WTC11 (cell line): ENCODE results near the gene JAGN1. TPM values are rescaled to one million over a fixed set of nuclear protein-coding genes. Genes with fewer than 3 reads are reported as not detected.

Source experiments
- ATAC-seq: fragments of 200-7000 bp; cut with Tn5 transposase; 2 replicates; pipeline ENCODE4 v1.10.0; 2021; ENCODE audit warnings: mild to moderate bottlenecking, moderate library complexity
- CTCF ChIA-PET: fragments of 300-600 bp; sonication (Branson Sonifier 250); formaldehyde crosslinking; loops from one replicate; lab custom pipeline; 2021; ENCODE audit warnings: antibody characterized with exemption; lab: Charles Lee
- POLR2A ChIA-PET: fragments of 350-600 bp; sonication (Branson Sonifier 250); formaldehyde crosslinking; loops from one replicate; lab custom pipeline; 2021; ENCODE audit warnings: antibody characterized with exemption; lab: Charles Lee
- DNase-seq: peaks from one replicate; pipeline ENCODE4 v3.0.0; 2021; ENCODE audit warnings: low spot score
- H3K27ac Mint-ChIP-seq: 2 replicates; pipeline ENCODE4 v1.8.0; 2021; ENCODE audit warnings: mixed read lengths
- H3K27me3 Mint-ChIP-seq: 2 replicates; pipeline ENCODE4 v1.8.0; 2021; ENCODE audit warnings: low read depth, mild to moderate bottlenecking, moderate library complexity, mixed read lengths
- H3K36me3 Mint-ChIP-seq: 2 replicates; pipeline ENCODE4 v1.8.0; 2021; ENCODE audit warnings: mixed read lengths
- H3K4me1 Mint-ChIP-seq: 2 replicates; pipeline ENCODE4 v1.8.0; 2022; ENCODE audit warnings: mixed read lengths
- H3K4me3 Mint-ChIP-seq: 2 replicates; pipeline ENCODE4 v1.8.0; 2021; ENCODE audit warnings: mild to moderate bottlenecking, moderate library complexity, mixed read lengths
- H3K9me3 Mint-ChIP-seq: 2 replicates; pipeline ENCODE4 v1.8.0; 2021; ENCODE audit warnings: mixed read lengths
- ARID4B ChIP-seq: sonication (generic); formaldehyde crosslinking; IDR thresholded peaks from 2 replicates; pipeline ENCODE4 v1.8.0; 2023; ENCODE audit warnings: missing genetic modification reagents, mild to moderate bottlenecking, borderline replicate concordance
- ATF1 ChIP-seq: sonication (generic); formaldehyde crosslinking; IDR thresholded peaks from 2 replicates; pipeline ENCODE4 v1.8.1; 2023; ENCODE audit warnings: mild to moderate bottlenecking, moderate library complexity, missing genetic modification reagents
- CREB1 ChIP-seq: sonication (generic); formaldehyde crosslinking; IDR thresholded peaks from 2 replicates; pipeline ENCODE4 v1.8.0; 2023; ENCODE audit warnings: mild to moderate bottlenecking, missing genetic modification reagents
- E2F5 ChIP-seq: sonication (generic); formaldehyde crosslinking; IDR thresholded peaks from 2 replicates; pipeline ENCODE4 v1.8.1; 2022; ENCODE audit warnings: mild to moderate bottlenecking, moderate library complexity, missing genetic modification reagents
- EMX1 ChIP-seq: fragments of 250-450 bp; sonication (Bioruptor Pico); IDR thresholded peaks from 2 replicates; pipeline ENCODE4 v1.8.0; 2021; ENCODE audit warnings: mild to moderate bottlenecking
- FOXK1 ChIP-seq: sonication (generic); formaldehyde crosslinking; IDR thresholded peaks from 2 replicates; pipeline ENCODE4 v1.8.0; 2022; ENCODE audit warnings: mild to moderate bottlenecking, moderate library complexity, missing genetic modification reagents
- GABPB1 ChIP-seq: sonication (generic); formaldehyde crosslinking; IDR thresholded peaks from 2 replicates; pipeline ENCODE4 v1.8.1; 2023; ENCODE audit warnings: mild to moderate bottlenecking, missing genetic modification reagents
- GRHL2 ChIP-seq: fragments of 250-450 bp; sonication (Bioruptor Pico); IDR thresholded peaks from 2 replicates; pipeline ENCODE4 v1.8.0; 2022; ENCODE audit warnings: mild to moderate bottlenecking, moderate library complexity; ENCODE audit not compliant: insufficient replicate concordance, severe bottlenecking
- HMGXB4 ChIP-seq: sonication (generic); formaldehyde crosslinking; IDR thresholded peaks from 2 replicates; pipeline ENCODE4 v1.8.1; 2023; ENCODE audit warnings: mild to moderate bottlenecking, moderate library complexity, missing genetic modification reagents
- NFATC4 ChIP-seq: fragments of 250-450 bp; sonication (Bioruptor Pico); IDR thresholded peaks from 2 replicates; pipeline ENCODE4 v1.9.0; 2021; ENCODE audit warnings: mild to moderate bottlenecking
- TEAD1 ChIP-seq: sonication (generic); formaldehyde crosslinking; IDR thresholded peaks from 2 replicates; pipeline ENCODE4 v1.8.0; 2022; ENCODE audit warnings: mild to moderate bottlenecking, missing genetic modification reagents
- TEAD4 ChIP-seq: sonication (generic); formaldehyde crosslinking; IDR thresholded peaks from 2 replicates; pipeline ENCODE4 v1.8.0; 2022; ENCODE audit warnings: mild to moderate bottlenecking, missing genetic modification reagents
- ZNF138 ChIP-seq: sonication (generic); formaldehyde crosslinking; conservative IDR thresholded peaks from 2 replicates; pipeline ENCODE4 v1.8.1; 2022; ENCODE audit warnings: mild to moderate bottlenecking, moderate library complexity, missing genetic modification reagents
- ZNF263 ChIP-seq: sonication (generic); formaldehyde crosslinking; IDR thresholded peaks from 2 replicates; pipeline ENCODE4 v1.8.1; 2022; ENCODE audit warnings: low read depth, mild to moderate bottlenecking, moderate library complexity, missing genetic modification reagents
- ZNF416 ChIP-seq: fragments of 250-450 bp; sonication (Bioruptor Pico); IDR thresholded peaks from 2 replicates; pipeline ENCODE4 v1.9.0; 2021; ENCODE audit warnings: mild to moderate bottlenecking, inconsistent platforms
- ZNF532 ChIP-seq: fragments of 250-450 bp; sonication (Bioruptor Pico); IDR thresholded peaks from 2 replicates; pipeline ENCODE4 v1.9.0; 2021; ENCODE audit warnings: mild to moderate bottlenecking, borderline replicate concordance
- total RNA-seq: library from RNA; stranded (reverse); gene quantifications from 3 replicates; pipeline ENCODE4 v1.2.3, GENCODE V29; 2021

The JAGN1 gene
- total RNA-seq, 1 experiment from 2014 or later: 25.6 TPM

GRCh38 chr3:9876991-9877390 is 13.4 kb upstream of the JAGN1 start (continued):
- no peak for TF ChIP-seq ZNF532
- TF ChIP-seq FOXK1 (CRISPR knock-in tag): no peak

- ATAC-seq (no peak), DNase-seq (no peak)
- ChIA-PET POLR2A (interaction anchor here (0.6 kb wide), 1 partner anchor 41 kb away, joined by 3 read pairs; no protein-coding TSS in a partner anchor), CTCF (interaction anchor here (1.1 kb wide), 1 partner anchor 55 kb away, joined by 3 read pairs; the partner anchor contains the start of gene CRELD1)
- Mint-ChIP-seq H3K9me3 (no peaks in the 10 kb centered on the region), H3K27me3 (peaks cover 5% of the 10 kb centered on the region; the same call in 1 of the 2 replicates), H3K27ac (no peak overlapping the region), H3K4me1 (no peaks in the 10 kb centered on the region), H3K36me3 (no peaks in the 10 kb centered on the region), H3K4me3 (no peak overlapping the region)
- no peak for TF ChIP-seq ZNF263 (CRISPR knock-in tag)
- no peak for TF ChIP-seq TEAD4 (CRISPR knock-in tag)
- TF ChIP-seq GABPB1 (CRISPR knock-in tag): no peak; the same call in 1 of the 2 replicates
- no peak for TF ChIP-seq E2F5 (CRISPR knock-in tag)
- no peak for TF ChIP-seq HMGXB4 (CRISPR knock-in tag)
Measured at GRCh38 chr3:9878700-9879099, 11.7 kb upstream of the JAGN1 start.

- no peak for ATAC-seq
- H3K36me3 Mint-ChIP-seq: no peaks in the 10 kb centered on the region
- DNase-seq: no peak
- H3K4me3 Mint-ChIP-seq: no peak within 1 kb of the TSS
- H3K9me3 Mint-ChIP-seq: no peaks in the 10 kb centered on the region
- ChIA-PET CTCF (interaction anchor here (0.5 to 1.1 kb wide), 4 partner anchors 16 to 285 kb away, joined by 3 to 4 read pairs (median 3); partner anchors contain the start of gene IRAK2), POLR2A (interaction anchor here (0.6 kb wide), 1 partner anchor 137 kb away, joined by 4 read pairs; no protein-coding TSS in a partner anchor)
- H3K27me3 Mint-ChIP-seq: peaks cover 5% of the 10 kb centered on the region; the same call in 1 of the 2 replicates
- no peak for TF ChIP-seq EMX1 (CRISPR knock-in tag)
- TF ChIP-seq ZNF532: no peak
- no peak for TF ChIP-seq ZNF416 (CRISPR knock-in tag)
- TF ChIP-seq GRHL2 (CRISPR knock-in tag): no peak
- TF ChIP-seq ATF1 (CRISPR knock-in tag): no peak
- no peak for TF ChIP-seq NFATC4 (CRISPR knock-in tag)
- TF ChIP-seq ZNF138 (CRISPR knock-in tag): no peak
- TF ChIP-seq ARID4B (CRISPR knock-in tag): no peak
- no peak for TF ChIP-seq TEAD1 (CRISPR knock-in tag)
- TF ChIP-seq CREB1 (CRISPR knock-in tag): no peak
- H3K4me1 Mint-ChIP-seq: no peaks in the 10 kb centered on the region
- no peak within 1 kb of the TSS for H3K27ac Mint-ChIP-seq
Measured at GRCh38 chr3:9879830-9880549, 10.4 kb upstream of the JAGN1 start, which contains the start of gene CIDEC. TSS of gene CIDEC (minus strand) at chr3:9880253. CDS start at chr3:9878486, 1,767 bp downstream.
